H1 (cell line): ENCODE results near the gene CXorf65. TPM values are rescaled to one million over a fixed set of nuclear protein-coding genes. Genes with fewer than 3 reads are reported as not detected.

Experiments used
- CTCF ChIA-PET: fragments of 300-600 bp; sonication (Branson Sonifier 250); formaldehyde crosslinking; loops from one replicate; lab custom pipeline; 2021; ENCODE audit not compliant: partially characterized antibody; lab: Charles Lee
- POLR2A ChIA-PET: fragments of 300-600 bp; sonication (Branson Sonifier 250); formaldehyde crosslinking; loops from one replicate; lab custom pipeline; 2021; ENCODE audit warnings: inconsistent platforms; ENCODE audit not compliant: partially characterized antibody; lab: Charles Lee
- DNase-seq, 2 experiments: peaks; one replicate each; pipeline versions ENCODE4 v3.0.0 to v3.0.0-alpha.2; 2010 to 2022; ENCODE audit warnings: low spot score in 2 of 2, low read depth in 1 of 2, mixed read lengths in 1 of 2
- FAIRE-seq: peaks from 2 replicates; lab custom pipeline; 2011; peaks lifted over from hg19 to GRCh38; lab: Jason Lieb, UNC
- H2AFZ ChIP-seq: 2 replicates; pipeline ENCODE4 v1.8.1; 2012; ENCODE audit warnings: low read length, inconsistent platforms
- H2AK5ac ChIP-seq: 2 replicates; pipeline ENCODE4 v1.6.1; 2013; ENCODE audit warnings: low read depth, low read length
- H2BK120ac ChIP-seq: replicated peaks from 2 replicates; pipeline ENCODE3; 2013; ENCODE audit warnings: low read depth, low read length, inconsistent platforms
- H2BK12ac ChIP-seq: 2 replicates; pipeline ENCODE4 v1.6.1; 2013; ENCODE audit warnings: low read depth, low read length
- H2BK15ac ChIP-seq: 2 replicates; pipeline ENCODE4 v1.6.1; 2013; ENCODE audit warnings: low read length
- H2BK20ac ChIP-seq: 2 replicates; pipeline ENCODE4 v1.6.1; 2013; ENCODE audit warnings: low read length
- H2BK5ac ChIP-seq: 2 replicates; pipeline ENCODE4 v1.6.1; 2013; ENCODE audit warnings: low read depth, low read length
- H3K14ac ChIP-seq: 2 replicates; pipeline ENCODE4 v1.6.1; 2013; ENCODE audit warnings: inconsistent platforms; ENCODE audit not compliant: insufficient read length
- H3K18ac ChIP-seq: 2 replicates; pipeline ENCODE4 v1.6.1; 2013; ENCODE audit warnings: low read length; ENCODE audit errors: extremely low read depth
- H3K23ac ChIP-seq: 2 replicates; pipeline ENCODE4 v1.6.1; 2013; ENCODE audit warnings: inconsistent platforms; ENCODE audit not compliant: insufficient read length
- H3K23me2 ChIP-seq: 2 replicates; pipeline ENCODE4 v1.6.1; 2013; ENCODE audit warnings: low read depth, low read length
- H3K27ac ChIP-seq: 2 replicates; pipeline ENCODE4 v1.6.1; 2011; ENCODE audit warnings: low read depth, low read length, inconsistent platforms
- H3K27me3 ChIP-seq, 4 experiments: replicated peaks in 1 of 4; 1 replicate in 1 of 4; 2 replicates in 3 of 4; pipeline versions ENCODE4 v1.6.1 to v1.8.1; 2011 to 2013; ENCODE audit warnings: low read length in 3 of 4, mild to moderate bottlenecking in 3 of 4, inconsistent platforms in 2 of 4, mixed read lengths in 2 of 4, moderate library complexity in 1 of 4; ENCODE audit not compliant: control insufficient read depth in 3 of 4, insufficient read depth in 3 of 4; ENCODE audit errors: extremely low read depth in 1 of 4
- H3K36me3 ChIP-seq, 4 experiments: 2 replicates each; pipeline versions ENCODE4 v1.6.1 to v1.8.1; 2011 to 2013; ENCODE audit warnings: mild to moderate bottlenecking in 4 of 4, low read length in 3 of 4, moderate library complexity in 2 of 4, control low read depth in 1 of 4, inconsistent platforms in 1 of 4; ENCODE audit not compliant: insufficient read depth in 4 of 4, control insufficient read depth in 2 of 4
- H3K4ac ChIP-seq: replicated peaks from 2 replicates; pipeline ENCODE3; 2013; ENCODE audit warnings: low read length, low read depth, mixed read lengths, inconsistent platforms; ENCODE audit not compliant: insufficient read length
- H3K4me1 ChIP-seq, 4 experiments: replicated peaks in 1 of 4; 1 replicate in 1 of 4; 2 replicates in 3 of 4; pipeline versions ENCODE4 v1.6.1 to v1.8.1; 2011 to 2013; ENCODE audit warnings: low read length in 3 of 4, inconsistent platforms in 2 of 4, mixed read lengths in 1 of 4; ENCODE audit not compliant: insufficient read depth in 4 of 4, control insufficient read depth in 3 of 4
- H3K4me2 ChIP-seq, 2 experiments: 2 replicates each; pipeline versions ENCODE4 v1.6.1 to v1.8.1; 2011 to 2013; ENCODE audit warnings: low read depth in 2 of 2, low read length in 2 of 2, control low read depth in 1 of 2, inconsistent platforms in 1 of 2, mild to moderate bottlenecking in 1 of 2; ENCODE audit not compliant: insufficient read depth in 1 of 2
- H3K4me3 ChIP-seq, 4 experiments: fragments of 200-600, 300-600 bp in 1 of 4; sonication (generic), shearing (Covaris generic), sonication (Bioruptor Twin) in 1 of 4; 2 replicates each; pipeline versions ENCODE4 v1.5.1 to v1.8.1; 2011 to 2016; ENCODE audit warnings: low read length in 4 of 4, low read depth in 3 of 4, control low read depth in 2 of 4, inconsistent platforms in 2 of 4, mild to moderate bottlenecking in 2 of 4, mixed read lengths in 1 of 4, moderate library complexity in 1 of 4; ENCODE audit not compliant: insufficient read depth in 2 of 4; ENCODE audit errors: extremely low read depth in 1 of 4
- H3K56ac ChIP-seq: replicated peaks from 2 replicates; pipeline ENCODE3; 2013; ENCODE audit warnings: low read depth, mild to moderate bottlenecking, mixed read lengths, low read length, inconsistent platforms; ENCODE audit not compliant: insufficient read length
- H3K79me1 ChIP-seq: 2 replicates; pipeline ENCODE4 v1.6.1; 2013; ENCODE audit warnings: low read depth, low read length, control low read depth
- H3K79me2 ChIP-seq, 2 experiments: 2 replicates each; pipeline versions ENCODE4 v1.6.1 to v1.8.1; 2012 to 2013; ENCODE audit warnings: low read length in 2 of 2, mild to moderate bottlenecking in 2 of 2, inconsistent platforms in 1 of 2; ENCODE audit not compliant: insufficient read depth in 2 of 2, control insufficient read depth in 1 of 2
- H3K9ac ChIP-seq, 4 experiments: replicated peaks in 1 of 4; 1 replicate in 1 of 4; 2 replicates in 3 of 4; pipeline versions ENCODE4 v1.6.1 to v1.8.1; 2011 to 2013; ENCODE audit warnings: low read depth in 3 of 4, low read length in 3 of 4, control low read depth in 2 of 4, mild to moderate bottlenecking in 2 of 4, moderate library complexity in 2 of 4, inconsistent platforms in 1 of 4; ENCODE audit errors: extremely low read depth in 1 of 4
- H3K9me3 ChIP-seq, 2 experiments: 2 replicates each; pipeline versions ENCODE4 v1.6.1 to v1.8.1; 2012 to 2013; ENCODE audit warnings: mild to moderate bottlenecking in 2 of 2, moderate library complexity in 2 of 2, control low read depth in 1 of 2, inconsistent platforms in 1 of 2, low read depth in 1 of 2, low read length in 1 of 2, mixed read lengths in 1 of 2; ENCODE audit not compliant: insufficient read depth in 2 of 2
- H4K20me1 ChIP-seq, 2 experiments: replicated peaks in 1 of 2; 2 replicates each; pipeline versions ENCODE3 to v1.8.1; 2011 to 2013; ENCODE audit warnings: inconsistent platforms in 2 of 2, low read length in 2 of 2, mild to moderate bottlenecking in 1 of 2; ENCODE audit not compliant: insufficient read depth in 2 of 2, control insufficient read depth in 1 of 2
- H4K5ac ChIP-seq: 2 replicates; pipeline ENCODE4 v1.6.1; 2013; ENCODE audit warnings: low read length, low read depth, mixed read lengths, inconsistent platforms; ENCODE audit not compliant: insufficient read length
- H4K8ac ChIP-seq: 2 replicates; pipeline ENCODE4 v1.8.0; 2013; ENCODE audit warnings: mild to moderate bottlenecking, moderate library complexity, low read length, inconsistent platforms; ENCODE audit not compliant: insufficient read depth; ENCODE audit errors: extremely low read depth
- H4K91ac ChIP-seq: replicated peaks from 2 replicates; pipeline ENCODE3; 2013; ENCODE audit warnings: low read length, mixed read lengths, inconsistent platforms; ENCODE audit not compliant: insufficient read length
- BCL11A ChIP-seq, 2 experiments: IDR thresholded peaks; one replicate each; pipeline ENCODE4 v1.6.1; 2011; ENCODE audit warnings: low read depth in 2 of 2, low read length in 2 of 2, mild to moderate bottlenecking in 2 of 2
- BRCA1 ChIP-seq: IDR thresholded peaks from 2 replicates; pipeline ENCODE4 v1.6.1; 2012; ENCODE audit warnings: low read depth, low read length, improper control_type of control experiment
- CBX5 ChIP-seq: fragments of 300-800, 300-1000 bp; sonication (generic); IDR thresholded peaks from 2 replicates; pipeline ENCODE4 v1.7.1; 2016; ENCODE audit warnings: antibody characterized with exemption, low read length, low read depth
- CBX8 ChIP-seq: fragments of 300-800, 300-1000 bp; sonication (generic); IDR thresholded peaks from 2 replicates; pipeline ENCODE4 v1.7.1; 2016; ENCODE audit warnings: low read depth, low read length, borderline replicate concordance
- CTBP2 ChIP-seq: IDR thresholded peaks from 2 replicates; pipeline ENCODE4 v1.7.0; 2011; ENCODE audit warnings: borderline replicate concordance, mild to moderate bottlenecking, moderate library complexity, mixed read lengths, low read length; ENCODE audit not compliant: insufficient read depth, insufficient read length
- FOSL1 ChIP-seq: IDR thresholded peaks from 2 replicates; pipeline ENCODE4 v1.6.1; 2011; ENCODE audit warnings: mild to moderate bottlenecking, low read depth, low read length, moderate library complexity; ENCODE audit not compliant: insufficient read depth
- JUN ChIP-seq: IDR thresholded peaks from 2 replicates; pipeline ENCODE4 v1.6.1; 2011; ENCODE audit warnings: low read depth, mild to moderate bottlenecking, improper control_type of control experiment, low read length
- POLR2A ChIP-seq, 2 experiments: IDR thresholded peaks; 1 replicate in 1 of 2; 2 replicates in 1 of 2; pipeline ENCODE4 v1.6.1; 2011; ENCODE audit warnings: low read depth in 2 of 2, low read length in 2 of 2, mild to moderate bottlenecking in 2 of 2; ENCODE audit errors: control extremely low read depth in 1 of 2
- RAD21 ChIP-seq, 2 experiments: IDR thresholded peaks in 1 of 2; conservative IDR thresholded peaks in 1 of 2; 2 replicates each; pipeline ENCODE4 v1.6.1; 2011; ENCODE audit warnings: low read depth in 2 of 2, low read length in 2 of 2, improper control_type of control experiment in 1 of 2, inconsistent platforms in 1 of 2, mild to moderate bottlenecking in 1 of 2, moderate library complexity in 1 of 2
- RNF2 ChIP-seq: fragments of 200-900, 300-1000 bp; sonication (generic); IDR thresholded peaks from 2 replicates; pipeline ENCODE4 v1.7.1; 2016; ENCODE audit warnings: borderline replicate concordance, low read depth, mild to moderate bottlenecking, antibody characterized with exemption, low read length; ENCODE audit not compliant: poor library complexity, severe bottlenecking; ENCODE audit errors: missing control alignments
- SP1 ChIP-seq: IDR thresholded peaks from 2 replicates; pipeline ENCODE4 v1.6.1; 2011; ENCODE audit warnings: low read depth, low read length
- SP4 ChIP-seq: IDR thresholded peaks from 2 replicates; pipeline ENCODE4 v1.6.1; 2012; ENCODE audit warnings: low read length, inconsistent platforms
- TCF12 ChIP-seq: IDR thresholded peaks from 2 replicates; pipeline ENCODE4 v1.6.1; 2011; ENCODE audit warnings: low read depth, mild to moderate bottlenecking, low read length
- TEAD4 ChIP-seq: IDR thresholded peaks from 2 replicates; pipeline ENCODE4 v1.6.1; 2012; ENCODE audit warnings: low read depth, low read length, inconsistent platforms, mixed read lengths
- ZNF274 ChIP-seq: IDR thresholded peaks from 2 replicates; pipeline ENCODE4 v1.7.0; 2012; ENCODE audit warnings: low read length, borderline replicate concordance; ENCODE audit errors: extremely low read depth
- polyA plus RNA-seq, 7 experiments: library from polyadenylated mRNA; depleted of rRNA in 3 of 7; stranded (reverse) in 5 of 7; unstranded in 2 of 7; fragments of >200 nt in 5 of 7; fragments of 200-250 nt in 2 of 7; gene quantifications; 1 replicate in 5 of 7; 2 replicates in 1 of 7; 4 replicates in 1 of 7; pipeline versions ENCODE4 v1.2.1 to v1.2.3, GENCODE V29; 2011 to 2013; ENCODE audit warnings: missing spikeins in 2 of 7, mixed read lengths in 2 of 7
- total RNA-seq: library from RNA; stranded (reverse); fragmentation: NEBNext Ultra II Directional; extraction: Animal tissue kit (Norgen Biotek cat#: 25700); gene quantifications from 2 replicates; pipeline ENCODE4 v1.2.1, GENCODE V29; 2021

The CXorf65 gene
- total and polyA plus RNA-seq, 2 of the 8 experiments (the other 6 are each of a cell fraction or from before 2014, with no cell fraction given): not detected

DNA sequence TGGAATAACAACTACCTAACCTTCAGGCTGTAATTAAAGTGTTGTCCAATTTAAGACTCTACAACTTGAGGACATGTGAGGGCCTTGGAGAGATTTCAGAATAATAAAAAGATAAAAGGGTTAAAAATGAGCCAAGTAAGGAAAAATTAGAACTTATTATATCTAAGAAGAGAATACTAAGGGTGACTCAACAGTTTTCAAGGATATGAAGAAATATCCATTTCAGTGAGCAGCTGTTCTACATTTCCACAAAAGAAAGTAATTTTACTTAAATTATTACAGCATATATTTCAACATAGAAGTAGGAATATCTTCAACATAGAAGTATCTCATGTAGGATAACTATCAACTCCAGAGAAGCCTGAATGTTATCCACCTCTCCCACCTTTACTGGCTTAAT, 49.7 kb downstream of the CXorf65 start:
- Histone ChIP-seq H3K36me3 (peaks cover 0 to 20% (median 6%) of the 10 kb centered on the region in 4 experiments; a peak in 5 of 8 replicates), H2BK120ac (no peak overlapping the region), H3K9ac (no peak overlapping the region), H4K5ac (no peak overlapping the region), H3K4ac (no peak overlapping the region), H2AK5ac (no peak overlapping the region), H2BK20ac (no peak overlapping the region), H3K27me3 (no peaks in the 10 kb centered on the region), H3K4me3 (no peak overlapping the region), H3K79me2 (no peaks in the 10 kb centered on the region), H4K91ac (no peak overlapping the region), H3K56ac (no peak overlapping the region), H3K18ac (no peak overlapping the region), H4K8ac (no peak overlapping the region), H2BK12ac (no peak overlapping the region), H2AFZ (no peak overlapping the region), H3K23ac (no peak overlapping the region), H4K20me1 (no peaks in the 10 kb centered on the region), H3K14ac (no peak overlapping the region), H2BK5ac (no peak overlapping the region), H3K27ac (no peak overlapping the region), H3K4me2 (no peak overlapping the region), H2BK15ac (no peak overlapping the region), H3K9me3 (no peaks in the 10 kb centered on the region), H3K4me1 (peaks cover 0 to 3% (median 0%) of the 10 kb centered on the region in 4 experiments; a peak in 1 of 7 replicates), H3K79me1 (no peaks in the 10 kb centered on the region), H3K23me2 (peaks cover 6% of the 10 kb centered on the region; the same call in 1 of the 2 replicates)
- ChIA-PET POLR2A (no interaction called here), CTCF (no interaction called here)
- FAIRE-seq (no peak), DNase-seq (no peak)
- TF ChIP-seq BRCA1 (no peak), FOSL1 (no peak), RAD21 (IDR thresholded peaks at IDR 0.05 in 1 of 2, conservative IDR thresholded peaks at IDR 0.05 in 1 of 2; ENCODE audit: low read depth in 2 of 2, low read length in 2 of 2) (no peak), SP1 (no peak), ZNF274 (no peak), CBX5 (no peak), RNF2 (no peak), BCL11A (IDR thresholded peaks at IDR 0.05; ENCODE audit: low read depth in 2 of 2, low read length in 2 of 2) (no peak), TCF12 (no peak), POLR2A (IDR thresholded peaks at IDR 0.05; ENCODE audit: control extremely low read depth in 1 of 2, low read depth in 2 of 2, low read length in 2 of 2) (no peak), CTBP2 (no peak), TEAD4 (no peak), SP4 (no peak), CBX8 (no peak), JUN (no peak)
- TF ChIP-seq, all 59 proteins: peak for 0
